NCI-H82 (cell line): Measurements from ENCODE around the gene HK1.
"Not testable (repeated sequence)": the region's sequence is repeated elsewhere in the genome, so short reads cannot be mapped to it uniquely, and the experiment has no call there.

Experiments
- DNase-seq: peaks from one replicate; lab custom pipeline; 2025; lab: John Stamatoyannopoulos, UW

The HK1 gene

GRCh38 chr10:69308304-69308703, 30.0 kb downstream of the HK1 start:
- not testable (repeated sequence) for DNase-seq

GRCh38 chr10:69311309-69311708, 33.0 kb downstream of the HK1 start:
- DNase-seq = no peak

- no peak for DNase-seq
Measured at GRCh38 chr10:69312528-69312927, 34.2 kb downstream of the HK1 start.

- DNase-seq = no peak
Measured at GRCh38 chr10:69315100-69315542, 36.8 kb downstream of the HK1 start.

GRCh38 chr10:69315610-69316312, 37.5 kb downstream of the HK1 start:
- DNase-seq = no peak

- peak; percentile 36 for DNase-seq
Measured at GRCh38 chr10:69316313-69317059, 38.2 kb downstream of the HK1 start.

- no peak for DNase-seq
Measured at GRCh38 chr10:69317175-69317604, 38.9 kb downstream of the HK1 start.

- DNase-seq = no peak
Measured at GRCh38 chr10:69317626-69318105, 39.4 kb downstream of the HK1 start.

GRCh38 chr10:69318106-69318866, 40.0 kb downstream of the HK1 start:
- DNase-seq = peak; percentile 88

GRCh38 chr10:69318867-69319727, 40.8 kb downstream of the HK1 start:
- DNase-seq = peak; percentile 52

- no peak for DNase-seq
Measured at GRCh38 chr10:69319841-69320316, 41.6 kb downstream of the HK1 start.

GRCh38 chr10:69320521-69320920, 42.2 kb downstream of the HK1 start:
- no peak for DNase-seq

GRCh38 chr10:69321039-69321715, 42.9 kb downstream of the HK1 start:
- DNase-seq = no peak

- no peak for DNase-seq
Measured at GRCh38 chr10:69321865-69322264, 43.6 kb downstream of the HK1 start.

- DNase-seq = not testable (repeated sequence)
Measured at GRCh38 chr10:69322346-69322745, 44.0 kb downstream of the HK1 start.

GRCh38 chr10:69323622-69324021, 45.3 kb downstream of the HK1 start:
- no peak for DNase-seq

GRCh38 chr10:69324583-69324982, 46.3 kb downstream of the HK1 start:
- peak; percentile 27 for DNase-seq

GRCh38 chr10:69325637-69326523, 47.6 kb downstream of the HK1 start:
- not testable (repeated sequence) for DNase-seq

- no peak for DNase-seq
Measured at GRCh38 chr10:69326692-69327091, 48.4 kb downstream of the HK1 start.
